Endometrium (tissue), 2 donors: ENCODE data around the gene RABGAP1L.

ENCODE experiments used
- FAIRE-seq: peaks from 2 replicates; lab custom pipeline; 2012; peaks lifted over from hg19 to GRCh38; lab: Jason Lieb, UNC
- donor health status: control.
- donor health status: control.

Gene RABGAP1L

GRCh38 chr1:174761901-174762585, 602.7 kb downstream of the RABGAP1L start:
- no peak for FAIRE-seq

- FAIRE-seq, result no peak
Measured at GRCh38 chr1:174764191-174764590, 604.9 kb downstream of the RABGAP1L start.

- FAIRE-seq, result no peak
Measured at GRCh38 chr1:174766727-174767126, 607.4 kb downstream of the RABGAP1L start.

DNA sequence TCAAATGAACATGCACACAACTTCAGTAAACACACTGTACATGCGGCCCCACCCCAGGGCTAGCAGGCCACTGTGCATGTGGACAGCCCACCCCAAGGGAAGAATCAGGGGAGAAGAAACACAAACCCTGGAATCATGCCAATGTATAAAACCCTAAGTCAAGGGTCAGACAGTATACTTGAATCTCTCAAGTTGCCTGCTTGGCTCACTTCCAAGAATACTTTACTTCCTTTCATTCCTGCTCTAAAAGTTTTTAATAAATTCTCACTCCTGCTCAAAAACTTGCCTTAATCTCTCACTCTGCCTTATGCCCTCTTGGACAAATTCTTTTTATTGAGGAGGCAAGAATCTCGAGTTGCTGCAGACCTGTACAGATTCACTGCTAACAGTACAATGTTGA, 609.2 kb downstream of the RABGAP1L start:
- FAIRE-seq, result no peak

- no peak for FAIRE-seq
Measured at GRCh38 chr1:174768949-174769348, 609.6 kb downstream of the RABGAP1L start.

DNA sequence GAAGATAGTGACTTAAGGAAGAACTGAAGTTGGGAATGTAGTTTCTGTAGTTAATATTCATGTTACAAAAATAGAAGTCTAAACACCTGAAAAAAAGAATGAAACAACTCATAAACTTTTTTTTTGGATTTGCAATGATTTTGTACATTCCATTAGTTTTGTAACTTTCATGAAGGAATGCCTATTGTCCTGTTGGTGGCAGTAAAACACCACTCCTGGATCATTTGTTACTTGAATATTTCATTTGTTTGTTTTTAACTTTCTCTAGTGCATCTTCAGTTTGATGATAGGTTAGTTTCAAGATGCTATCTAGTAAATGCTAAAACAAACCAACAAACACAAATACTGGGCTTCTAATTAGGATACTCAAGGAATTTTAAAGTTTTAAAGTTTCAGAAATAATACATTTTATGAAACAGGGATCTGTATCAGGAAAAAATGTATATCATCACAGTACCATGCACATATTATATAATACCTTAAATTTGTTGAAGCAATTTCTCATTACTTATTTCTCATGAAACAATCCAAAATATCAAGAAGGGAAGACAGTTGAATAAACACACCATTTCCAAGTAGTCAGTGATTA, 610.7 kb downstream of the RABGAP1L start:
- peak; percentile 89 for FAIRE-seq

- no peak for FAIRE-seq
Measured at GRCh38 chr1:174775621-174776020, 616.3 kb downstream of the RABGAP1L start.

GRCh38 chr1:174777262-174777661, 617.9 kb downstream of the RABGAP1L start:
- no peak for FAIRE-seq

GRCh38 chr1:174785510-174785909, 626.2 kb downstream of the RABGAP1L start:
- FAIRE-seq, result no peak

DNA sequence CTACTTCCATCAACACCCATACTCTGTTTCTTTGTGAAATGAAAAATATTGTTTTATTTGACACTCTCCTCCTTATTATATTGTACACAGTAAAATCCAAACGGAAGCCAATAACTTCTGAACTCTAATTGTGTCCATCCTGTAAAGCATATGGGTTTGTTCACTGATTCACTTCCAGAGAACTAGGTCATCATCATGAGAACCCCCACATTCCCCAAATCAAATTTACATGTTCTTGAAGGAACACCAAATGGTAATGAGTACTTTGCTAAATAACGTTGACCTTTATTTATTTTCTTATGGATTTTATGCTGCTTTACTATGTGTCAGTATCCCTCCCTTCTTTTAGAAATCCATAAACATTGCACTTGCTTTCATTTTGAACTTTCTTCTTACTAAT, 627.0 kb downstream of the RABGAP1L start:
- FAIRE-seq, result no peak

DNA sequence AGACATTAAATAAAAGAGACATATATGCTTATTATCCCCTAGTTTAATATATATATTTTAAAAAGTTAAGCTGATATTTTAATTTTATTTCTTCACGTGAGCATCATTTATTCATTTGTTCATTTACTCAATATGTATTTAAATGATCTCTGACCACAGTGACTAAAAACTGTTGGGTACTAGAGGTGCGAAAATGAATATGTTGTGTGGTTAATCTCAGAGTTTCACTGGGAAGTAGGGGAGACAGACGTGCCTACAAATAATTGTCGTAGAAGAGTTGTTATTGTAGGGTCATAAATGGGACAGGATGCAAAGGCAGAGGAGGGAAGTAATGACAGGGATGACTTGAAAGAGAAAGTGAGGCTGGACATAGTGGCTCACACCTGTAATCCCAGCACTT, 627.4 kb downstream of the RABGAP1L start:
- FAIRE-seq, result no peak

DNA sequence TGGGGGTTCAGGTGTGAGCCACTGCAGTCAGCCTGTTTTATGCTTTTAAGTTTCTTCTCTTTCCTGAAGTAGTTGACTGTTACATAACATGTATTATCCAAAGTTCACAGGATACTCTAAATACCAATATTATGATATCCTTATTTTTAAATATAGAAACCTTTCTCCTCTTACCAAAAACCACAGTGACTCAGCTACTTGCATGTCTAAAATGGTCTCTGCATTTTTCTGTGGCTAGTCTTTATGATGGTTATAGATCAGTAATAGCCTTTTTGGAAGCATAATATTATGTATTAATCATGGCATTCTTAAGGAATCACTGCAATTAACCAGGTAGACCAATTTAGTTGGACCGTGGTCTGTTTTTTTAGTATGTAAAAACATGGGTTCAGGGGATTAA, 629.7 kb downstream of the RABGAP1L start:
- no peak for FAIRE-seq

DNA sequence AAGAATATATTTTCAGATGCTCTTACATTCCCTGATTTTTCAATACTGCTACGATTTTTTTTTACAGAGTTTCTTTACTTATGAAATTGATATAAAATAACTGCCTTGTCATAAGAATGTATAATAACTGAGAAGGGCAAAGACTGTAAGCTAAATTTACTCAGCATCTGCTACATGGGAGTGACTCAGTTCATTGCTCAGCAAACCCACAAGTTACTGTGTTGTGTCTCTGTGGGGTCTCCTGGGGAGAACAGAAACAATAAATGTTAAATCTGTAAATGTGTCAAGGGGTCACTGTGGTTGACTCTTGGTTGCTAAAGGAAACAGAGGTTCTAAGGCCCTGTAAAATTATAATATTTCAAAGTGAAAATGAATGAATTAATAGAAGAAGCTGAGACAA, 630.1 kb downstream of the RABGAP1L start:
- FAIRE-seq, result no peak

- no peak for FAIRE-seq
Measured at GRCh38 chr1:174791863-174792262, 632.5 kb downstream of the RABGAP1L start.

DNA sequence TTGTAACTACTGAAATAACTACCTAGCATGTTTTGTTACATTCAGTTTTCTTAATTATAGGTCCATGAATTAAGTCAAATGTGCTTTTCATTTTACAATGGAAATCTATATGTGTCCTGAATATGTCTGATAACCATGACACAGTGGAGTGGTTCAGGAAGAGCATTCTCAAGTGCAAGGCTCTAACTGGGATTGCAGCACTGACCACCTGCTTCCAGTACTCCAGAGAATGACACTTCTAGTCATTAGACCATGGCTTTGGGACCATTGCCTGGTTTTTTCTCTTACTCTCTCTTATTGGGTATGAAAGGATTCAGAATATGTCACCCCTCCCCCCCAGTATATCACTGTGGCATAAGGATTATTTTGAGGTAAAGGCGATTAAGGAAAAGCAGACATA, 635.5 kb downstream of the RABGAP1L start:
- no peak for FAIRE-seq

DNA sequence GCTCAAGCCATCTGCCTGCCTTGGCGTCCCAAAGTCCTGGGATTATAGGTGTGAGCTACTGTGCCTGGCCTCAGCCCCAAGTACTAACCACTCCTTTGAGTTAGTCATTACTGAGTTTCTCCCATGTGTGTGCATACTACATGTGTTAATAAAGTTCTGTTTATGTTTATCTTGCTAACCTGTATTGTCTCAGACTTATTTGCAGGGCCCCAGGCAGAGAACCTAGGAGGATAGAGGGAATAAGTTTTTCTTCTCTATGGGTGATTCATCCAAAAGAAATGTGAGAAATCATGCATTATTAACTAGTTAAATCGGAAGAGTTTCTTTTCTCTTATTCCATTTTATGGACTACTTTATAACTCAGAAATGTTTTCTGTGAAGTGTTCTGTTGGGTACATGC, 636.5 kb downstream of the RABGAP1L start:
- no peak for FAIRE-seq

GRCh38 chr1:174797398-174797797, 638.1 kb downstream of the RABGAP1L start:
- FAIRE-seq, result no peak

- FAIRE-seq, result no peak
Measured at GRCh38 chr1:174799136-174799479, 639.8 kb downstream of the RABGAP1L start.

GRCh38 chr1:174800216-174800851, 641.0 kb downstream of the RABGAP1L start:
- FAIRE-seq, result no peak

- no peak for FAIRE-seq
Measured at GRCh38 chr1:174800876-174801275, 641.6 kb downstream of the RABGAP1L start.

DNA sequence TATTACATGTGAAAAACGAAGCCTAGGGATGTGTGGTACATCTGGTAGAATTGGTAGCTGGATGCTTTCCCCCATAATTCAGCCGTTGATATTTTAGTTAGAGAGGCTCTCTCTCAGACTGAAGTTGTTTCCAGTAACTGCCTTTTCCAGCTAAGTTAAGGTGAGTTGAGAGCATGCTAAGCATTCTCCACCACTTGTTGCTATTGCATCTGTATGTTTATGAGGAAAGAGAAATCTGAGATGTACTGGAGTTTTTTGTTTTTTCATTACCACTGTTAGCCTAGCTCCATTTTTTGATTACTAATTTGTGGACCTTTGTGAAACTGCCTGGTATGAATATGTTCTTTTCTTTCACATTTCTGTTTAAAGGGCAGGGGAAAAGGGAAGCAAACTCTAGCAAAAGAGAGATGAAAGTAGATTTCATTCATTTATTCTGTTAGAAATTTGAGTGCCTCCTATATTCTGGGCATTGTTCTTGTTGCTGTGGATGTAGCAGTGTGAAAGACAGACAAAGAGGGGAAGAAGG, 650.5 kb downstream of the RABGAP1L start:
- no peak for FAIRE-seq

- no peak for FAIRE-seq
Measured at GRCh38 chr1:174812016-174812415, 652.7 kb downstream of the RABGAP1L start.

- no peak for FAIRE-seq
Measured at GRCh38 chr1:174812656-174813055, 653.3 kb downstream of the RABGAP1L start.

DNA sequence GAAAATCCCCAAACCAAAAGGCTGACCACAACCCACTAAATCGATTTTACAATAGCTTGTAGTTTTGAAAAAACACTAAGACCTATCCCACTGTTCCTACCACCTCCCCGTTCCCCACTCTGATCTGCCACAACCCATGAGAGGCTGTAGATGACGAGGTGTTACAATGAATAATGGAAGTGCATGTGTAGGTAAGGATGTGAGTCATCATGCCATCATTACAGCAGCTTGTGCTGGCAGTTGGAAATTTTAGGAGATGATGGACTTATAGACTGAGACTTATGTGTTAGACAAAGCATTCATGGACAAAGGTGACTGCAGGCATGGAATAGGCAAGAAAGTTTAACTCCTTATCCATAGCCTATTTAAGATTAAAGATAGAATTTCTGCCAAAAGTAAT, 655.7 kb downstream of the RABGAP1L start:
- FAIRE-seq, result no peak
